H9 (cell line): ENCODE data around the gene CCL20. TPM values are rescaled to one million over a fixed set of nuclear protein-coding genes. Genes with fewer than 3 reads are reported as not detected.

Source experiments
- DNase-seq: peaks from one replicate; pipeline ENCODE4 v3.0.0-alpha.2; 2017
- H2AFZ ChIP-seq: one replicate; pipeline ENCODE4 v1.6.1; 2013; ENCODE audit warnings: mild to moderate bottlenecking, low read length, control low read depth, moderate library complexity
- H2AK5ac ChIP-seq: 2 replicates; pipeline ENCODE4 v1.6.1; 2013; ENCODE audit warnings: low read length, control low read depth, mixed read lengths; ENCODE audit not compliant: insufficient read length
- H2BK120ac ChIP-seq: one replicate; pipeline ENCODE4 v1.6.1; 2013; ENCODE audit warnings: low read depth, mild to moderate bottlenecking, low read length, control low read depth, inconsistent platforms; ENCODE audit not compliant: poor library complexity, severe bottlenecking
- H2BK12ac ChIP-seq: 2 replicates; pipeline ENCODE4 v1.6.1; 2013; ENCODE audit warnings: low read length, control low read depth, mixed read lengths, low read depth; ENCODE audit not compliant: insufficient read length
- H2BK15ac ChIP-seq: 2 replicates; pipeline ENCODE4 v1.6.1; 2013; ENCODE audit warnings: low read depth, low read length, control low read depth
- H2BK20ac ChIP-seq: one replicate; pipeline ENCODE4 v1.6.1; 2013; ENCODE audit warnings: low read depth, mild to moderate bottlenecking, low read length, control low read depth, inconsistent platforms; ENCODE audit not compliant: poor library complexity, severe bottlenecking
- H2BK5ac ChIP-seq: 2 replicates; pipeline ENCODE4 v1.6.1; 2013; ENCODE audit warnings: low read length, control low read depth, mixed read lengths; ENCODE audit not compliant: insufficient read length
- H3K14ac ChIP-seq: 2 replicates; pipeline ENCODE4 v1.6.1; 2013; ENCODE audit warnings: low read length, control low read depth; ENCODE audit not compliant: insufficient read depth
- H3K18ac ChIP-seq: 2 replicates; pipeline ENCODE4 v1.6.1; 2013; ENCODE audit warnings: low read depth, mild to moderate bottlenecking, mixed read lengths, low read length, control low read depth; ENCODE audit not compliant: insufficient read length
- H3K23ac ChIP-seq: 2 replicates; pipeline ENCODE4 v1.6.1; 2013; ENCODE audit warnings: low read length, control low read depth, mixed read lengths, low read depth; ENCODE audit not compliant: insufficient read length
- H3K23me2 ChIP-seq: 2 replicates; pipeline ENCODE4 v1.6.1; 2013; ENCODE audit warnings: low read depth, mild to moderate bottlenecking, mixed read lengths, low read length, control low read depth; ENCODE audit not compliant: insufficient read length, poor library complexity, severe bottlenecking
- H3K27ac ChIP-seq: 2 replicates; pipeline ENCODE4 v1.5.1; 2013; ENCODE audit warnings: low read length, control low read depth, mixed read lengths, low read depth; ENCODE audit not compliant: insufficient read length
- H3K27me3 ChIP-seq: 2 replicates; pipeline ENCODE4 v1.6.1; 2013; ENCODE audit warnings: low read length, control low read depth, inconsistent platforms; ENCODE audit not compliant: insufficient read depth
- H3K4ac ChIP-seq: 2 replicates; pipeline ENCODE4 v1.6.1; 2013; ENCODE audit warnings: low read depth, mild to moderate bottlenecking, control low read depth, inconsistent platforms, low read length, moderate library complexity
- H3K4me1 ChIP-seq: 2 replicates; pipeline ENCODE4 v1.6.1; 2013; ENCODE audit warnings: low read length, control low read depth, inconsistent platforms; ENCODE audit not compliant: insufficient read depth
- H3K4me2 ChIP-seq: 2 replicates; pipeline ENCODE4 v1.6.1; 2013; ENCODE audit warnings: low read length, control low read depth, mixed read lengths; ENCODE audit not compliant: insufficient read length, insufficient read depth
- H3K56ac ChIP-seq: 2 replicates; pipeline ENCODE4 v1.6.1; 2013; ENCODE audit warnings: low read depth, mild to moderate bottlenecking, mixed read lengths, low read length, control low read depth; ENCODE audit not compliant: insufficient read length
- H3K79me1 ChIP-seq: 2 replicates; pipeline ENCODE4 v1.6.1; 2013; ENCODE audit warnings: low read depth, mild to moderate bottlenecking, moderate library complexity, low read length, control low read depth, inconsistent platforms; ENCODE audit not compliant: insufficient read depth, poor library complexity, severe bottlenecking
- H3K79me2 ChIP-seq: 2 replicates; pipeline ENCODE4 v1.6.1; 2013; ENCODE audit warnings: low read length, control low read depth, inconsistent platforms; ENCODE audit not compliant: insufficient read depth
- H3K9ac ChIP-seq: 2 replicates; pipeline ENCODE4 v1.6.1; 2013; ENCODE audit warnings: low read length, control low read depth, mixed read lengths; ENCODE audit not compliant: insufficient read length; ENCODE audit errors: extremely low read depth
- H3K9me3 ChIP-seq: one replicate; pipeline ENCODE4 v1.6.1; 2013; ENCODE audit warnings: low read depth, low read length, inconsistent platforms; ENCODE audit not compliant: control insufficient read depth
- H3T11ph ChIP-seq: one replicate; pipeline ENCODE4 v1.6.1; 2013; ENCODE audit warnings: mild to moderate bottlenecking, low read length, control low read depth, inconsistent platforms
- H4K20me1 ChIP-seq: one replicate; pipeline ENCODE4 v1.6.1; 2013; ENCODE audit not compliant: control insufficient read depth, insufficient read length, insufficient read depth
- H4K5ac ChIP-seq: 2 replicates; pipeline ENCODE4 v1.6.1; 2013; ENCODE audit warnings: low read depth, mild to moderate bottlenecking, mixed read lengths, low read length, control low read depth; ENCODE audit not compliant: insufficient read length
- H4K8ac ChIP-seq: replicated peaks from 2 replicates; pipeline ENCODE4 v1.6.1; 2013; ENCODE audit warnings: low read length, control low read depth, mixed read lengths, low read depth; ENCODE audit not compliant: insufficient read length
- H4K91ac ChIP-seq: 2 replicates; pipeline ENCODE4 v1.6.1; 2013; ENCODE audit warnings: low read depth, mild to moderate bottlenecking, moderate library complexity, mixed read lengths, low read length, control low read depth; ENCODE audit not compliant: insufficient read length
- H3K27ac Mint-ChIP-seq, 3 experiments: 2 replicates in 2 of 3; 3 replicates in 1 of 3; pipeline ENCODE4 v1.8.0; 2020 to 2021; ENCODE audit warnings: mixed read lengths in 3 of 3, mild to moderate bottlenecking in 1 of 3, moderate library complexity in 1 of 3
- H3K27me3 Mint-ChIP-seq: 2 replicates; pipeline ENCODE4 v1.8.0; 2021; ENCODE audit warnings: low read depth, mild to moderate bottlenecking, moderate library complexity, mixed read lengths
- H3K36me3 Mint-ChIP-seq, 3 experiments: 2 replicates in 2 of 3; 3 replicates in 1 of 3; pipeline ENCODE4 v1.8.0; 2020 to 2021; ENCODE audit warnings: low read depth in 3 of 3, mixed read lengths in 3 of 3; ENCODE audit not compliant: insufficient read depth in 1 of 3
- H3K4me1 Mint-ChIP-seq, 2 experiments: 2 replicates each; pipeline ENCODE4 v1.8.0; 2020; ENCODE audit warnings: mixed read lengths in 2 of 2
- H3K4me3 Mint-ChIP-seq, 2 experiments: 2 replicates in 1 of 2; 3 replicates in 1 of 2; pipeline ENCODE4 v1.8.0; 2020 to 2021; ENCODE audit warnings: mild to moderate bottlenecking in 2 of 2, mixed read lengths in 2 of 2, moderate library complexity in 1 of 2
- H3K9me3 Mint-ChIP-seq, 2 experiments: 2 replicates in 1 of 2; 3 replicates in 1 of 2; pipeline ENCODE4 v1.8.0; 2020; ENCODE audit warnings: mild to moderate bottlenecking in 2 of 2, mixed read lengths in 2 of 2, moderate library complexity in 1 of 2
- CTCF ChIP-seq: fragments of 200-600 bp; sonication (generic); conservative IDR thresholded peaks from 3 replicates; pipeline ENCODE4 v1.8.0; 2021; ENCODE audit warnings: antibody characterized with exemption, mild to moderate bottlenecking
- WGBS: extraction: QIAGEN DNeasy Blood & Tissue Kit; methylation state at CpG from one replicate; pipeline ENCODE4 v1.1.7; 2013; ENCODE audit warnings: missing lambda C conversion rate, low lambda C conversion rate, mixed read lengths; ENCODE audit not compliant: insufficient read length; ENCODE audit errors: extremely low coverage; 5-methylcytosine and 5-hydroxymethylcytosine counted together
- total RNA-seq: library from RNA; stranded (reverse); gene quantifications from 2 replicates; pipeline ENCODE4 v1.2.1, GENCODE V29; 2021

CCL20 gene
- total RNA-seq, 1 experiment from 2014 or later: not detected

DNA sequence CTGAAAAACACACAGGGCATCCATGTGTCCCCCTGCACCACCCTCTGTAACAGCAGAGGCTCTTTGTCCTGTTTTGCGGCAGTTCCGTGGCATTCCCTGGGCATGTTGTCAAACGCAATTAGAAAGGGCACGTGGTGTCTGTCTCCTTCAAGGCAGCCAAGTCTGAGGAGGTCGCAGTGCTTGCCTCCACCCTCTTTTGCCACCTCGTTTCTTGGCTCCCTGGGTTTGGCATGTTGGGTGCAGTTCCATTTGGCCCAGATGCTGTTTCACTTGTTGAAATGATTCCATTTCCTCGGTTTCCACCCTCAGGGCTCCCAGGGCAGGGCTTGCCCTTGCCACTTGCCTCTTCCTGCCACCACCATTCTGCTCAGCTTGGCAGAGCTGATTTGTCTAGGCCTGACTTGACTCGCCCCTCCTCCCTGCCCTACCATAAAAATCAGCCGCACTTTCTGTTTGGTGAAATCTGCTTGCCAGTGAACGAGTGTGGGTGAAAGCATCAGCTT lies 12.4 kb downstream of the CCL20 start:
- Histone ChIP-seq H3K27ac (no peak overlapping the region), H4K8ac (no peak overlapping the region), H3K9ac (no peak overlapping the region), H3K23me2 (no peaks in the 10 kb centered on the region), H2AK5ac (no peak overlapping the region), H3K79me1 (no peaks in the 10 kb centered on the region), H2BK5ac (no peak overlapping the region), H3K56ac (no peak overlapping the region), H4K5ac (no peak overlapping the region), H2BK20ac (no peak overlapping the region), H2BK15ac (no peak overlapping the region), H4K91ac (no peak overlapping the region), H3K9me3 (no peaks in the 10 kb centered on the region), H2BK12ac (no peak overlapping the region), H3K23ac (no peak overlapping the region), H3K4me2 (no peak overlapping the region), H2BK120ac (no peak overlapping the region), H3K18ac (no peak overlapping the region), H3K14ac (no peak overlapping the region), H4K20me1 (no peaks in the 10 kb centered on the region), H2AFZ (no peak overlapping the region), H3K79me2 (no peaks in the 10 kb centered on the region), H3K4ac (no peak overlapping the region), H3K4me1 (no peaks in the 10 kb centered on the region), H3K27me3 (no peaks in the 10 kb centered on the region), H3T11ph (no peak overlapping the region)
- TF ChIP-seq CTCF: no peak
- no peak for DNase-seq
- Mint-ChIP-seq H3K27me3 (no peaks in the 10 kb centered on the region), H3K36me3 (no peaks in the 10 kb centered on the region), H3K9me3 (no peaks in the 10 kb centered on the region; a peak in 1 of 5 replicates), H3K27ac (no peak overlapping the region; a peak in 1 of 7 replicates), H3K4me1 (peaks cover 3% of the 10 kb centered on the region in 2 experiments; a peak in 2 of 4 replicates), H3K4me3 (no peak overlapping the region)
- no CpG with 5 or more reads among the region's 10 CpGs for WGBS
